K562 (cell line): ENCODE results near the gene ZNF655. TPM values are rescaled to one million over a fixed set of nuclear protein-coding genes. Genes with fewer than 3 reads are reported as not detected.

ENCODE experiments used
- ARID1B ChIP-seq: fragments of 450-650 bp; IDR thresholded peaks from 2 replicates; pipeline ENCODE4 v1.6.1; 2016; ENCODE audit warnings: antibody characterized with exemption, mild to moderate bottlenecking, inconsistent platforms
- BCOR ChIP-seq: fragments of 450-650 bp; IDR thresholded peaks from 2 replicates; pipeline ENCODE4 v1.6.1; 2016
- CBX5 ChIP-seq: IDR thresholded peaks from 2 replicates; pipeline ENCODE4 v1.6.1; 2014; ENCODE audit warnings: low read depth, borderline replicate concordance
- ELF2 ChIP-seq: fragments of 250-450 bp; sonication (Bioruptor Pico); IDR thresholded peaks from 2 replicates; pipeline ENCODE4 v1.5.0; 2021; ENCODE audit warnings: mild to moderate bottlenecking
- PCBP2 ChIP-seq: fragments of 200-400 bp; formaldehyde crosslinking; IDR thresholded peaks from 2 replicates; pipeline ENCODE4 v1.6.1; 2018; ENCODE audit warnings: low read length, low read depth, mild to moderate bottlenecking, moderate library complexity; ENCODE audit not compliant: poor library complexity, severe bottlenecking
- POLR2AphosphoS5 ChIP-seq: IDR thresholded peaks from 2 replicates; pipeline ENCODE4 v1.6.1; 2011; ENCODE audit warnings: mild to moderate bottlenecking, low read depth, low read length, moderate library complexity; ENCODE audit not compliant: control insufficient read depth, insufficient read depth
- SOX6 ChIP-seq: fragments of 450-650 bp; IDR thresholded peaks from 2 replicates; pipeline ENCODE4 v1.6.1; 2014; ENCODE audit warnings: mild to moderate bottlenecking
- SREBF1 ChIP-seq: fragments of 150-350 bp; IDR thresholded peaks from 2 replicates; pipeline ENCODE4 v1.6.1; 2014; ENCODE audit warnings: antibody characterized with exemption, low read depth, low read length, borderline replicate concordance
- ZNF134 ChIP-seq: fragments of 250-450 bp; sonication (Bioruptor Pico); conservative IDR thresholded peaks from 2 replicates; pipeline ENCODE4 v1.4.0; 2020
- ZNF324 ChIP-seq: fragments of 250-450 bp; sonication (Bioruptor Pico); IDR thresholded peaks from 2 replicates; pipeline ENCODE4 v1.4.0; 2020; ENCODE audit warnings: mild to moderate bottlenecking
- ZNF41 ChIP-seq: fragments of 250-450 bp; sonication (Bioruptor Pico); conservative IDR thresholded peaks from 2 replicates; pipeline ENCODE4 v1.4.0; 2020; ENCODE audit warnings: mild to moderate bottlenecking
- polyA plus RNA-seq, 8 experiments: library from polyadenylated mRNA; depleted of rRNA in 4 of 8; stranded (reverse) in 5 of 8; unstranded in 3 of 8; fragments of >200 nt; fragmentation: Nextera tagmentation in 2 of 8; fragmentation: Illumina TruSeq in 1 of 8; extraction: Ambion mirVana in 2 of 8; extraction: Trizol in 1 of 8; gene quantifications; 2 replicates each; pipeline versions ENCODE4 v1.2.1 to v1.2.3, GENCODE V29; 2011 to 2014; ENCODE audit warnings: inconsistent platforms in 1 of 8, missing spikeins in 1 of 8
- total RNA-seq, 7 experiments: library from RNA; depleted of rRNA in 6 of 7; stranded (reverse); fragments of >200 nt in 6 of 7; fragmentation: Illumina TruSeq in 2 of 7; extraction: Trizol in 2 of 7; gene quantifications; 2 replicates each; pipeline versions ENCODE4 v1.2.1 to v1.2.3, GENCODE V29; 2011 to 2021; ENCODE audit warnings: low replicate concordance in 1 of 7
- TF ChIP-seq, protein P1 (sequence below): sonication (generic); formaldehyde crosslinking; IDR thresholded peaks from 2 replicates; pipeline ENCODE4 v1.8.0; 2022; ENCODE audit warnings: mild to moderate bottlenecking, missing genetic modification reagents
- TF ChIP-seq, protein P2 (sequence below): fragments of 200-600 bp; sonication (generic); IDR thresholded peaks from one replicate; pipeline ENCODE4 v1.6.1; 2012; ENCODE audit warnings: mild to moderate bottlenecking, low read depth, low read length, inconsistent platforms

The ZNF655 gene
- total and polyA plus RNA-seq, 9 of the 15 experiments (the other 6 are each of a cell fraction or from before 2014, with no cell fraction given) = 25.7 to 130 (median 95.2) TPM

DNA sequence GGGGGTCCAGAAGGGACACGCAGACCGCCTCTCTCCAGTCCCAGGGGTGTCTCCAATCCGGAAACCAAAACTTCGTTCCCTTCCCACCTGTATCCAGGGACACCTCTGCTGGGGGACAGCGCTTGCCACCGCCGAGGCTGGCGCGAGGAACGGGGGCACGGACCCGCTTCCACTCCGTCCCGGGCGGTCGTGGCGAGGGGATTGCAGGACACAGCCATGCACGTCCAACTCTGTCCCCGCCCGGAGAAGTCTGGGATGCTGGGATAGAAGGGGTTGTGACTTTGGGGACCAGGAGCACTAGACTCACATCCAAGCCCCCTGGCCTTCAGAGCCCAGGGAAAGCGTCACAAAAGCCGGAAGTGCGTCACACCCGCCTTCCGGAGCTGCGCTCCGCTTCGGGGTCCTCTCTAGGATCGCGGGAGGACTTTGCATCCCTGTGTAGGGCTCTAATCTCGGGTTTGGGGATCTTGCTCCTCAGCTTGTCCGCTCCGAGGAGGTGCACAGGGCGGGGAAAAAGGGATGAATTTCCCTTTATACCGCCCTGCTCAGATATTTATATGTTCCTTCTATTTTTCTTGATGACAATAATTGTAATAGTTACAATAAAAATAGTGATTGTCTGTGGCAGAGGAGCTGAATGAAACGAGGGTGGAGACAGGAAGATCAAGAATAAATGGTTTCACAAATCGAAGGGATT is 6.5 kb upstream of the ZNF655 start, which contains the start of gene FAM200A (continued):
- TF ChIP-seq ZNF41 (CRISPR knock-in tag) (0 out of 2 replicates have a peak, but pooled peaks have one; percentile 6), SREBF1 (no peak), BCOR (peak; percentile 18; the same call in 1 of the 2 replicates), ELF2 (CRISPR knock-in tag) (peak; percentile 85), SOX6 (peak; percentile 66), ZNF324 (CRISPR knock-in tag) (no peak), PCBP2 (no peak), ZNF134 (CRISPR knock-in tag) (no peak), ARID1B (peak; percentile 24; the same call in 1 of the 2 replicates), CBX5 (no peak), POLR2AphosphoS5 (peak; percentile 90)
- TF ChIP-seq, protein P1, sequence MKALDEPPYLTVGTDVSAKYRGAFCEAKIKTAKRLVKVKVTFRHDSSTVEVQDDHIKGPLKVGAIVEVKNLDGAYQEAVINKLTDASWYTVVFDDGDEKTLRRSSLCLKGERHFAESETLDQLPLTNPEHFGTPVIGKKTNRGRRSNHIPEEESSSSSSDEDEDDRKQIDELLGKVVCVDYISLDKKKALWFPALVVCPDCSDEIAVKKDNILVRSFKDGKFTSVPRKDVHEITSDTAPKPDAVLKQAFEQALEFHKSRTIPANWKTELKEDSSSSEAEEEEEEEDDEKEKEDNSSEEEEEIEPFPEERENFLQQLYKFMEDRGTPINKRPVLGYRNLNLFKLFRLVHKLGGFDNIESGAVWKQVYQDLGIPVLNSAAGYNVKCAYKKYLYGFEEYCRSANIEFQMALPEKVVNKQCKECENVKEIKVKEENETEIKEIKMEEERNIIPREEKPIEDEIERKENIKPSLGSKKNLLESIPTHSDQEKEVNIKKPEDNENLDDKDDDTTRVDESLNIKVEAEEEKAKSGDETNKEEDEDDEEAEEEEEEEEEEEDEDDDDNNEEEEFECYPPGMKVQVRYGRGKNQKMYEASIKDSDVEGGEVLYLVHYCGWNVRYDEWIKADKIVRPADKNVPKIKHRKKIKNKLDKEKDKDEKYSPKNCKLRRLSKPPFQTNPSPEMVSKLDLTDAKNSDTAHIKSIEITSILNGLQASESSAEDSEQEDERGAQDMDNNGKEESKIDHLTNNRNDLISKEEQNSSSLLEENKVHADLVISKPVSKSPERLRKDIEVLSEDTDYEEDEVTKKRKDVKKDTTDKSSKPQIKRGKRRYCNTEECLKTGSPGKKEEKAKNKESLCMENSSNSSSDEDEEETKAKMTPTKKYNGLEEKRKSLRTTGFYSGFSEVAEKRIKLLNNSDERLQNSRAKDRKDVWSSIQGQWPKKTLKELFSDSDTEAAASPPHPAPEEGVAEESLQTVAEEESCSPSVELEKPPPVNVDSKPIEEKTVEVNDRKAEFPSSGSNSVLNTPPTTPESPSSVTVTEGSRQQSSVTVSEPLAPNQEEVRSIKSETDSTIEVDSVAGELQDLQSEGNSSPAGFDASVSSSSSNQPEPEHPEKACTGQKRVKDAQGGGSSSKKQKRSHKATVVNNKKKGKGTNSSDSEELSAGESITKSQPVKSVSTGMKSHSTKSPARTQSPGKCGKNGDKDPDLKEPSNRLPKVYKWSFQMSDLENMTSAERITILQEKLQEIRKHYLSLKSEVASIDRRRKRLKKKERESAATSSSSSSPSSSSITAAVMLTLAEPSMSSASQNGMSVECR (CRISPR knock-in tag) = no peak
- TF ChIP-seq, protein P2, sequence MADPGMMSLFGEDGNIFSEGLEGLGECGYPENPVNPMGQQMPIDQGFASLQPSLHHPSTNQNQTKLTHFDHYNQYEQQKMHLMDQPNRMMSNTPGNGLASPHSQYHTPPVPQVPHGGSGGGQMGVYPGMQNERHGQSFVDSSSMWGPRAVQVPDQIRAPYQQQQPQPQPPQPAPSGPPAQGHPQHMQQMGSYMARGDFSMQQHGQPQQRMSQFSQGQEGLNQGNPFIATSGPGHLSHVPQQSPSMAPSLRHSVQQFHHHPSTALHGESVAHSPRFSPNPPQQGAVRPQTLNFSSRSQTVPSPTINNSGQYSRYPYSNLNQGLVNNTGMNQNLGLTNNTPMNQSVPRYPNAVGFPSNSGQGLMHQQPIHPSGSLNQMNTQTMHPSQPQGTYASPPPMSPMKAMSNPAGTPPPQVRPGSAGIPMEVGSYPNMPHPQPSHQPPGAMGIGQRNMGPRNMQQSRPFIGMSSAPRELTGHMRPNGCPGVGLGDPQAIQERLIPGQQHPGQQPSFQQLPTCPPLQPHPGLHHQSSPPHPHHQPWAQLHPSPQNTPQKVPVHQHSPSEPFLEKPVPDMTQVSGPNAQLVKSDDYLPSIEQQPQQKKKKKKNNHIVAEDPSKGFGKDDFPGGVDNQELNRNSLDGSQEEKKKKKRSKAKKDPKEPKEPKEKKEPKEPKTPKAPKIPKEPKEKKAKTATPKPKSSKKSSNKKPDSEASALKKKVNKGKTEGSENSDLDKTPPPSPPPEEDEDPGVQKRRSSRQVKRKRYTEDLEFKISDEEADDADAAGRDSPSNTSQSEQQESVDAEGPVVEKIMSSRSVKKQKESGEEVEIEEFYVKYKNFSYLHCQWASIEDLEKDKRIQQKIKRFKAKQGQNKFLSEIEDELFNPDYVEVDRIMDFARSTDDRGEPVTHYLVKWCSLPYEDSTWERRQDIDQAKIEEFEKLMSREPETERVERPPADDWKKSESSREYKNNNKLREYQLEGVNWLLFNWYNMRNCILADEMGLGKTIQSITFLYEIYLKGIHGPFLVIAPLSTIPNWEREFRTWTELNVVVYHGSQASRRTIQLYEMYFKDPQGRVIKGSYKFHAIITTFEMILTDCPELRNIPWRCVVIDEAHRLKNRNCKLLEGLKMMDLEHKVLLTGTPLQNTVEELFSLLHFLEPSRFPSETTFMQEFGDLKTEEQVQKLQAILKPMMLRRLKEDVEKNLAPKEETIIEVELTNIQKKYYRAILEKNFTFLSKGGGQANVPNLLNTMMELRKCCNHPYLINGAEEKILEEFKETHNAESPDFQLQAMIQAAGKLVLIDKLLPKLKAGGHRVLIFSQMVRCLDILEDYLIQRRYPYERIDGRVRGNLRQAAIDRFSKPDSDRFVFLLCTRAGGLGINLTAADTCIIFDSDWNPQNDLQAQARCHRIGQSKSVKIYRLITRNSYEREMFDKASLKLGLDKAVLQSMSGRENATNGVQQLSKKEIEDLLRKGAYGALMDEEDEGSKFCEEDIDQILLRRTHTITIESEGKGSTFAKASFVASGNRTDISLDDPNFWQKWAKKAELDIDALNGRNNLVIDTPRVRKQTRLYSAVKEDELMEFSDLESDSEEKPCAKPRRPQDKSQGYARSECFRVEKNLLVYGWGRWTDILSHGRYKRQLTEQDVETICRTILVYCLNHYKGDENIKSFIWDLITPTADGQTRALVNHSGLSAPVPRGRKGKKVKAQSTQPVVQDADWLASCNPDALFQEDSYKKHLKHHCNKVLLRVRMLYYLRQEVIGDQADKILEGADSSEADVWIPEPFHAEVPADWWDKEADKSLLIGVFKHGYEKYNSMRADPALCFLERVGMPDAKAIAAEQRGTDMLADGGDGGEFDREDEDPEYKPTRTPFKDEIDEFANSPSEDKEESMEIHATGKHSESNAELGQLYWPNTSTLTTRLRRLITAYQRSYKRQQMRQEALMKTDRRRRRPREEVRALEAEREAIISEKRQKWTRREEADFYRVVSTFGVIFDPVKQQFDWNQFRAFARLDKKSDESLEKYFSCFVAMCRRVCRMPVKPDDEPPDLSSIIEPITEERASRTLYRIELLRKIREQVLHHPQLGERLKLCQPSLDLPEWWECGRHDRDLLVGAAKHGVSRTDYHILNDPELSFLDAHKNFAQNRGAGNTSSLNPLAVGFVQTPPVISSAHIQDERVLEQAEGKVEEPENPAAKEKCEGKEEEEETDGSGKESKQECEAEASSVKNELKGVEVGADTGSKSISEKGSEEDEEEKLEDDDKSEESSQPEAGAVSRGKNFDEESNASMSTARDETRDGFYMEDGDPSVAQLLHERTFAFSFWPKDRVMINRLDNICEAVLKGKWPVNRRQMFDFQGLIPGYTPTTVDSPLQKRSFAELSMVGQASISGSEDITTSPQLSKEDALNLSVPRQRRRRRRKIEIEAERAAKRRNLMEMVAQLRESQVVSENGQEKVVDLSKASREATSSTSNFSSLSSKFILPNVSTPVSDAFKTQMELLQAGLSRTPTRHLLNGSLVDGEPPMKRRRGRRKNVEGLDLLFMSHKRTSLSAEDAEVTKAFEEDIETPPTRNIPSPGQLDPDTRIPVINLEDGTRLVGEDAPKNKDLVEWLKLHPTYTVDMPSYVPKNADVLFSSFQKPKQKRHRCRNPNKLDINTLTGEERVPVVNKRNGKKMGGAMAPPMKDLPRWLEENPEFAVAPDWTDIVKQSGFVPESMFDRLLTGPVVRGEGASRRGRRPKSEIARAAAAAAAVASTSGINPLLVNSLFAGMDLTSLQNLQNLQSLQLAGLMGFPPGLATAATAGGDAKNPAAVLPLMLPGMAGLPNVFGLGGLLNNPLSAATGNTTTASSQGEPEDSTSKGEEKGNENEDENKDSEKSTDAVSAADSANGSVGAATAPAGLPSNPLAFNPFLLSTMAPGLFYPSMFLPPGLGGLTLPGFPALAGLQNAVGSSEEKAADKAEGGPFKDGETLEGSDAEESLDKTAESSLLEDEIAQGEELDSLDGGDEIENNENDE = no peak
